K562 (cell line): ENCODE data around the gene FYB1. TPM values are rescaled to one million over a fixed set of nuclear protein-coding genes. Genes with fewer than 3 reads are reported as not detected.

Source experiments
- HCFC1 ChIP-seq: IDR thresholded peaks from 2 replicates; pipeline ENCODE4 v1.6.1; 2012; ENCODE audit warnings: low read depth, low read length, improper control_type of control experiment
- HNRNPK ChIP-seq: fragments of 200-400 bp; formaldehyde crosslinking; IDR thresholded peaks from one replicate; pipeline ENCODE4 v1.6.1; 2018; ENCODE audit warnings: mild to moderate bottlenecking, low read depth, low read length; ENCODE audit not compliant: poor library complexity, severe bottlenecking
- PYGO2 ChIP-seq: fragments of 450-650 bp; IDR thresholded peaks from 2 replicates; pipeline ENCODE4 v1.6.1; 2016; ENCODE audit warnings: mild to moderate bottlenecking, missing genetic modification characterization, moderate library complexity, missing compliant biosample characterization
- RBBP5 ChIP-seq: fragments of 200-600 bp; sonication (generic); IDR thresholded peaks from 2 replicates; pipeline ENCODE4 v1.6.1; 2012; ENCODE audit warnings: borderline replicate concordance, mild to moderate bottlenecking, low read length, control low read depth, inconsistent platforms; ENCODE audit not compliant: insufficient read depth, poor library complexity, severe bottlenecking
- TAF1 ChIP-seq: IDR thresholded peaks from 2 replicates; pipeline ENCODE4 v1.6.1; 2011; ENCODE audit warnings: mild to moderate bottlenecking, low read length, moderate library complexity; ENCODE audit not compliant: insufficient read depth, control insufficient read depth, severe bottlenecking; ENCODE audit errors: extremely low read depth
- ZNF282 ChIP-seq: sonication (generic); formaldehyde crosslinking; IDR thresholded peaks from 2 replicates; pipeline ENCODE4 v1.8.1; 2023; ENCODE audit warnings: missing genetic modification reagents
- ZNF780A ChIP-seq: fragments of 250-450 bp; sonication (Bioruptor Pico); IDR thresholded peaks from 2 replicates; pipeline ENCODE4 v1.5.0; 2021; ENCODE audit warnings: mild to moderate bottlenecking
- polyA plus RNA-seq, 8 experiments: library from polyadenylated mRNA; depleted of rRNA in 4 of 8; stranded (reverse) in 5 of 8; unstranded in 3 of 8; fragments of >200 nt; fragmentation: Nextera tagmentation in 2 of 8; fragmentation: Illumina TruSeq in 1 of 8; extraction: Ambion mirVana in 2 of 8; extraction: Trizol in 1 of 8; gene quantifications; 2 replicates each; pipeline versions ENCODE4 v1.2.1 to v1.2.3, GENCODE V29; 2011 to 2014; ENCODE audit warnings: inconsistent platforms in 1 of 8, missing spikeins in 1 of 8
- total RNA-seq, 7 experiments: library from RNA; depleted of rRNA in 6 of 7; stranded (reverse); fragments of >200 nt in 6 of 7; fragmentation: Illumina TruSeq in 2 of 7; extraction: Trizol in 2 of 7; gene quantifications; 2 replicates each; pipeline versions ENCODE4 v1.2.1 to v1.2.3, GENCODE V29; 2011 to 2021; ENCODE audit warnings: low replicate concordance in 1 of 7
- TF ChIP-seq, protein P1 (sequence below): fragments of 250-450 bp; sonication (Bioruptor Pico); IDR thresholded peaks from 2 replicates; pipeline ENCODE4 v1.4.0; 2020; ENCODE audit warnings: mild to moderate bottlenecking, moderate library complexity
- TF ChIP-seq, protein P2 (sequence below): fragments of 450-650 bp; conservative IDR thresholded peaks from 2 replicates; pipeline ENCODE4 v1.6.1; 2016; ENCODE audit warnings: missing genetic modification characterization, low read depth, mild to moderate bottlenecking, missing compliant biosample characterization, moderate library complexity
- TF ChIP-seq, protein P3 (sequence below): fragments of 450-650 bp; formaldehyde crosslinking; IDR thresholded peaks from 2 replicates; pipeline ENCODE4 v1.4.0; 2022; ENCODE audit warnings: missing genetic modification characterization
- TF ChIP-seq, protein P4 (sequence below): IDR thresholded peaks from 2 replicates; pipeline ENCODE4 v1.6.1; 2012; ENCODE audit warnings: low read depth, low read length, improper control_type of control experiment, borderline replicate concordance

The FYB1 gene
- total and polyA plus RNA-seq, 9 of the 15 experiments (the other 6 are each of a cell fraction or from before 2014, with no cell fraction given): 4.7 to 31.5 (median 9.7) TPM

DNA sequence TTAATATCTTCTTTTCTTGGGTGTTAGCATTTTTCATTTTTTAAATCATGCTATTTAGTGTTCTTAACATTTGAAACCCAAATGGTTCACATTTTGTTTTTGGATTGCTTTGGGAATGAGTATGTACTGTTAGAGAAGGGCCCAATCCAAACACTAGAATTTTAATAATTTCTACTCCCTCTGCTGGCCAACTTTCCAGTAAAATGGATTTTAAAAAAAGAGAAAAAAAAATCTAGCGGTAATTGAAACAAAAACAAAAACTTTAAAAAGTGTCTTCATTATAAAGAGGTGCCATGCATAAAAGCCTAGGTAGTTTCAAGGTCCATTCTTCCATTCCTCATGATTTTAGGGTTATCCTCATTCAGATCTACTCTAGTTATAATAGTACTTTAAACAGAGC, 113.0 kb downstream of the FYB1 start (continued):
- TF ChIP-seq, protein P1, sequence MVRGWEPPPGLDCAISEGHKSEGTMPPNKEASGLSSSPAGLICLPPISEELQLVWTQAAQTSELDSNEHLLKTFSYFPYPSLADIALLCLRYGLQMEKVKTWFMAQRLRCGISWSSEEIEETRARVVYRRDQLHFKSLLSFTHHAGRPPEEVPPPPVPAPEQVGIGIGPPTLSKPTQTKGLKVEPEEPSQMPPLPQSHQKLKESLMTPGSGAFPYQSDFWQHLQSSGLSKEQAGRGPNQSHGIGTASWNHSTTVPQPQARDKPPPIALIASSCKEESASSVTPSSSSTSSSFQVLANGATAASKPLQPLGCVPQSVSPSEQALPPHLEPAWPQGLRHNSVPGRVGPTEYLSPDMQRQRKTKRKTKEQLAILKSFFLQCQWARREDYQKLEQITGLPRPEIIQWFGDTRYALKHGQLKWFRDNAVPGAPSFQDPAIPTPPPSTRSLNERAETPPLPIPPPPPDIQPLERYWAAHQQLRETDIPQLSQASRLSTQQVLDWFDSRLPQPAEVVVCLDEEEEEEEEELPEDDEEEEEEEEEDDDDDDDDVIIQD (CRISPR knock-in tag): no peak
- no peak for TF ChIP-seq ZNF780A (CRISPR knock-in tag)
- no peak for TF ChIP-seq HCFC1
- TF ChIP-seq TAF1: no peak
- TF ChIP-seq, protein P2, sequence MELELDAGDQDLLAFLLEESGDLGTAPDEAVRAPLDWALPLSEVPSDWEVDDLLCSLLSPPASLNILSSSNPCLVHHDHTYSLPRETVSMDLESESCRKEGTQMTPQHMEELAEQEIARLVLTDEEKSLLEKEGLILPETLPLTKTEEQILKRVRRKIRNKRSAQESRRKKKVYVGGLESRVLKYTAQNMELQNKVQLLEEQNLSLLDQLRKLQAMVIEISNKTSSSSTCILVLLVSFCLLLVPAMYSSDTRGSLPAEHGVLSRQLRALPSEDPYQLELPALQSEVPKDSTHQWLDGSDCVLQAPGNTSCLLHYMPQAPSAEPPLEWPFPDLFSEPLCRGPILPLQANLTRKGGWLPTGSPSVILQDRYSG: no peak
- no peak for TF ChIP-seq ZNF282 (CRISPR knock-in tag)
- no peak for TF ChIP-seq RBBP5
- TF ChIP-seq, protein P3, sequence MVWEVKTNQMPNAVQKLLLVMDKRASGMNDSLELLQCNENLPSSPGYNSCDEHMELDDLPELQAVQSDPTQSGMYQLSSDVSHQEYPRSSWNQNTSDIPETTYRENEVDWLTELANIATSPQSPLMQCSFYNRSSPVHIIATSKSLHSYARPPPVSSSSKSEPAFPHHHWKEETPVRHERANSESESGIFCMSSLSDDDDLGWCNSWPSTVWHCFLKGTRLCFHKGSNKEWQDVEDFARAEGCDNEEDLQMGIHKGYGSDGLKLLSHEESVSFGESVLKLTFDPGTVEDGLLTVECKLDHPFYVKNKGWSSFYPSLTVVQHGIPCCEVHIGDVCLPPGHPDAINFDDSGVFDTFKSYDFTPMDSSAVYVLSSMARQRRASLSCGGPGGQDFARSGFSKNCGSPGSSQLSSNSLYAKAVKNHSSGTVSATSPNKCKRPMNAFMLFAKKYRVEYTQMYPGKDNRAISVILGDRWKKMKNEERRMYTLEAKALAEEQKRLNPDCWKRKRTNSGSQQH: no peak
- TF ChIP-seq HNRNPK: no peak
- no peak for TF ChIP-seq PYGO2
- TF ChIP-seq, protein P4, sequence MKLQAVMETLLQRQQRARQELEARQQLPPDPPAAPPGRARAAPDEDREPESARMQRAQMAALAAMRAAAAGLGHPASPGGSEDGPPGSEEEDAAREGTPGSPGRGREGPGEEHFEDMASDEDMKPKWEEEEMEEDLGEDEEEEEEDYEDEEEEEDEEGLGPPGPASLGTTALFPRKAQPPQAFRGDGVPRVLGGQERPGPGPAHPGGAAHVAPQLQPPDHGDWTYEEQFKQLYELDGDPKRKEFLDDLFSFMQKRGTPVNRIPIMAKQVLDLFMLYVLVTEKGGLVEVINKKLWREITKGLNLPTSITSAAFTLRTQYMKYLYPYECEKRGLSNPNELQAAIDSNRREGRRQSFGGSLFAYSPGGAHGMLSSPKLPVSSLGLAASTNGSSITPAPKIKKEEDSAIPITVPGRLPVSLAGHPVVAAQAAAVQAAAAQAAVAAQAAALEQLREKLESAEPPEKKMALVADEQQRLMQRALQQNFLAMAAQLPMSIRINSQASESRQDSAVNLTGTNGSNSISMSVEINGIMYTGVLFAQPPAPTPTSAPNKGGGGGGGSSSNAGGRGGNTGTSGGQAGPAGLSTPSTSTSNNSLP: peak; percentile 13; the same call in 1 of the 2 replicates
